Bone marrow (tissue), 2 donors: ENCODE measurements around the gene ADARB2.
"Not testable (repeated sequence)": the region's sequence is repeated elsewhere in the genome, so short reads cannot be mapped to it uniquely, and the experiment has no call there.

Experiments used
- DNase-seq, 2 donors: peaks; one replicate each; lab custom pipeline; 2025; lab: John Stamatoyannopoulos, UW

Gene ADARB2

GRCh38 chr10:1463971-1464370 lies 273.4 kb downstream of the ADARB2 start:
- DNase-seq = not testable (repeated sequence)

- no peak for DNase-seq
These were observed 274.2 kb downstream of the ADARB2 start for GRCh38 chr10:1462994-1463633.

DNA sequence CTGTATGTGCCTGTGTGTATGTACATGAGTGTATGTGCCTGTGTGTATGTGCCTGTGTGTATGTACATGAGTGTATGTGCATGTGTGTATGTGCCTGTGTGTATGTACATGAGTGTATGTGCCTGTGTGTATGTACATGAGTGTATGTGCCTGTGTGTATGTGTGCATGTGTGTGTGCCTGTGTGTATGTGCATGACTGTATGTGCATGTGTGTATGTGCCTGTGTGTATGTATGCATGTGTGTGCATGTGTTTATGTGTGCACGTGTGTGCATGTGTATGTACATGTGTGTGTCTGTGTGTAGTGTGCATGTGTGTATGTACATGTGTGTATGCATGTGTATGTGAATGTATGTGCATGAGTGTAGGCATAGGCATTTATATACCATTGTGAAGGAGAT lies 274.8 kb downstream of the ADARB2 start:
- DNase-seq = no peak

DNA sequence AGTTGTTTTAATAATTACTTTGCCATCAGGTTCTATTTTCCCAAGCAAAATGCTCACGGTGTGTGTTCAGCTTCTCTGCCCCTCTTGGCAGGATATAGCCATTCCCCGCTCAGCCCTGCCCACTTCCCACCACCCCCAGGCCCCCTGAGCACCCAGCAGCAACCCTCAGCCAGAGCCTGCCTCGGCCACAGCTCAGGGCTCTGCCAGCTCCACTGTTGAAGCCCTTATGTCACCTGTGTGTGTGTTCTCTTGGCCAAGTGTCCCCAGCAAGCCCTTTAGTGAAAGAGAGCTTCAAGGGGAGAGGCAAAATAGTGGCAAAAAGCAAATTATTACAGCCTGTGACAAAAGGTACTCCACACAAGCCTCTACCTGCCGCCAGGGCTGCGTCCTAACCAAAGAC lies 275.3 kb downstream of the ADARB2 start:
- DNase-seq = no peak

- no peak for DNase-seq
These were observed 276.3 kb downstream of the ADARB2 start for GRCh38 chr10:1461016-1461415.

DNA sequence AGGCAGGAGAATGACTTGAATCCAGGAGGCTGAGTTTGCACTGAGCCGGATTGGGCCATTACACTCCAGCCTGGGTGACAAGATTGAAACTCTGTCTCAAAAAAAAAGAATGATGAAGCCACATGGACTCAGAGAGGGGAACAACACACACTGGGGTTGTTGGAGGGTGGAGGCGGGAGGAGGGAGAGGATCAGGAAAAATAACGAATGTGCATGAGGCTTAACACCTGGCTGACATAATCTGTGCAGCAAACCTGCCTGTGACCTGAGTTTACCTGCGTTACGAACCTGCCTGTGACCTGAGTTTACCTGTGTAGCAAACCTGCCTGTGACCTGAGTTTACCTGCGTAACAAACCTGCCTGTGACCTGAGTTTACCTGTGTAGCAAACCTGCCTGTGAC lies 277.7 kb downstream of the ADARB2 start:
- DNase-seq = not testable (repeated sequence)

DNA sequence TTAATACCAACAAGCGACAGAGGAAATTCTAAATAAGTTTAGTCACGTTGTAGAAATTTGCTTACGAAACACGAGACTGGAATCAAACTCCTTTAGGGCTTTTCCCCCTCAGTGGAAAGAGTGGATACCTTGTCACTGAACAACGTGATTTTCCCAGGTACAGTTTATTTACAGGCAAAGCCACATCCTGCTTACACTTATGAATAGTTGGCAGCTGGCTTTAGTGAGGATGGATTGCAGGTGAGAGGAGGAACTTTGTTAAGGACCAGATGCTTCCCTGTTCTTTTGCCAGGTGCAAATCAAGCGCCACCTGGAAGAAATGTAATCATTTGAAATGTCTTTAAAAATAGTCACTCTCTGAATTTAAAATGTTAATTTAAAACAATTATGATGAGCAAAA lies 282.4 kb downstream of the ADARB2 start:
- no peak for DNase-seq

DNA sequence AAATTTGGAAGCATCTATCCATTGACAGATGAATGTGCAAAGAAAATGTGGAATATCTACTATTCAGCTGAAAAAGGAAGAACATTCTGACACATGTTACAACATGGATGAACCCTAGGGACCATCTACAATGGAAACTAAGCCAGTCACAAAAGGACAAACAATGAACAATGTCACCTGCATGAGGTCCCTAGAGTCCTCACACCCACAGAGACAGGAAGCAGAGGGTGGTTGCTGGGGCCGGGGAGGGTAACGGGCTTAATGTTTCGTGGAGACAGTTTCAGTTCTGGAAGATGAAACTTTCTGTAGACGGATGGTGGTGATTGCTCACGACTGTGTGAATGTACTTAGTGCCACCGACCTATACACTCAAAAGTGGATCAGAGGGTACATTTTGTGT lies 282.9 kb downstream of the ADARB2 start:
- DNase-seq = no peak

DNA sequence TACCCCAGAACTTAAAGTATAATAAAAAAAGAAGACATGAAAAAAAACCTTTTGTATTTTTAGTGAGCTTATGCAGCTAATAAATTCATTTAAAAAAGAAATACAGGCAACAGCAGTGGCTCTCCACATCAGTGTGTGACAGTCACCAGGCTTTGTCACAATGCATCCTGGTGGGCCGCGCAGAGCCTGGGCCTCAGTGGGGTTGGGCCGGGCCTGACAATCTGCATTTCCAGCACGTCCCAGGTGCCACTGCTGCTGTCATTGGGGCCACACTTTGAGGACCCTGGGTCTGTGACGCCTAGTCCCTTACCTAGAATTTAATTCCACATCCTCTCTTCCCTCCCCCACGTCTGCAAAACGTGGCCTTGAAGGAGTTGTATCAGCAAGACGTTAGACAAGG lies 284.5 kb downstream of the ADARB2 start:
- no peak for DNase-seq

- no peak for DNase-seq
These were observed 285.4 kb downstream of the ADARB2 start for GRCh38 chr10:1451941-1452340.

- no peak for DNase-seq
These were observed 285.9 kb downstream of the ADARB2 start for GRCh38 chr10:1451362-1451888.

DNA sequence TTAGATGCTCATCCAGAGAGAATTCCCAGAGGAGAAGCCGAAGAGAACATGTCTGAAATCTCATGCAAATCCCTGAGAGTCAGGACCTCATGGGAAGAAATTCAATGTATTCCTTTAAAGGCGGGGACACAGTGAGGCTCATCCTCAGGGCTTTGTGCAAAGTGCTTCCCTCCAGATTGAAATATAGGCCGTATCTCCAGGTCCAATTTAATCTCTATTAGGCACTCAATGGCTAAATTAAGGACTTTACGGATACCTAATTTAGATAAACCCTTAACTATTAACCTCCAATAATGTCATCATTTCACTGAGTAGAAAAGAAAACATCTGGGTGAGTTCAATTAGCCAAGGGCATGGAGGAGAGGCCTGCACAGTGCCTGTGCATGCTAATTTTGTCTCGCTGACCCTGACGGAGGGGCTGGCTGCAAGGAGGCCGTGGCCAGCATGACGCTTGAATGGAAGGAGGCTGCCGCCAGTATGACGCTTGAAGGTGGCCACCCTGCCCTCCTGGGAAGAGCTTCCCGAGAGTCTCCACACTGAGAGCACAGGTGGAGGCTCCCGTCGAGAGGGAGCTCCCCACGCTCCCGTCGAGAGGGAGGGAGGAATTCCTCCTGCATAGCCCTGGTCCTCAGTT lies 287.6 kb downstream of the ADARB2 start:
- DNase-seq = no peak

DNA sequence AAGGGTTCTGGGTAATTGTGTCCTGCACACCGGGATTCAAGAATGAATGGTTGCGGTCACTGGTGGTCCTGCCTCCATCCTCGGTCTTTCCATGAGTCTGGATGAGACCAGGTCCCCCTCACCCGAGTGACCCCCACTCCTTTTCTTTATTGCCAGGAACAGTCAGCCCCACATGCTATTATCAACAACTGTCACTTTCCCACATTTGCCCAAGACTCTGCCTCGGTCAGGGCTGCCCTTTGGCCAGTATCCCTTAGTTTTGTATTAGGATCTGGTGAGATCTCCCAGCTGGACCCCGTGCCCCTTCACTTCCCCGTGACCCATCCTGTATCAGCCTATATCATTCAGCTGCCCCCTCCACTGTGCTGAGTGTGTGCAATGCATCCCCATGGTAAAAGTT lies 288.3 kb downstream of the ADARB2 start:
- no peak for DNase-seq

DNA sequence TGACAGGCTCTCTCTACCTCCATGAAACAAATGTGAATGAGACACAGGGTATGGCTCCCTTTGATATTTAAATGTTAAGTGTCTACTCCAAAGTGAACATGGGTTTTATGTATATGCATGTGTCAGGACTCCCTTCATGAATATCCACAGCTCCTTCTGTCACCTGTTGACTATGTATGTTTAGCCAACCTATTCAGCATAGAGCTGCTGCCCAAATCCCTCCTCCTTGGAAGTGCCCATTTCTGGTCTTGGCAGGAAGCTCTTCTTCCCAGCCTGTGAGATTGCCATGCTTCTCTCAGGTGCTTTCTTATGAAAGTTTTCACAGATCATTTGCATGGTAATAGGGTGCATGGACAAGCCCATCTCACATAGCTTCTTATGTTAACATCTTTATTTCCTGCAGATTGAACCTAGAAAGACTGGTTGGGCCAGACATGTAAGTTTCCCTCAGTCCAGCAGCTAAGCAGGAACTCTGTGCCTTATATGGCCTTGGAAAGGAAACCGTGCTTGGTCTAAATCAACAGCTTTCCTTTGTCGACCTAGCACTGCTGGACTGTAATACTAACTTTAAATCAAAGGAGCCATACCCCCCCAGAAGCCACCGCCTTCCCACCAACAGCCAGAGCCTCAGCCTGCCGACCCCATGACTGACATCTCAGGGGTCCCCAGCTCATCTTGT lies 288.9 kb downstream of the ADARB2 start:
- DNase-seq = no peak

- no peak for DNase-seq
These were observed 292.5 kb downstream of the ADARB2 start for GRCh38 chr10:1444826-1445225.

DNA sequence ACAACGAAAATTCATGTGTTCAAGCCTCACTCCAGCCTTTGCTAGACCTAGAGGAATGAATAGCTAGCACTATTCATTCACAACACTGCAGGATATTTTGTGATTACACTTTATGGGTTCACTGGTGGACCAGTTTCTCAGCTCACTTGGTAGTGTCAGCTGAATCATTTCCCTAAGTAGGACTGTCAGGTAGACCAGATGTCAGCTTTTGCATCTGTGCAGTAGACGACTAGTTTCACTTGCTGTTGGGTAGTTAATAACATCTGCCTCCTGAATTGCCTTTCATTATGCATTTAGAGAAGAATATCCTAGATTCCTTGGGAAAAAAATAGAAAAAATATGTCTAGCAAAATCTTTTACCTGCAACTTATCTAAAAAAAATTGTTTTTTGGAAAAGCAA lies 296.4 kb downstream of the ADARB2 start:
- DNase-seq = no peak

- no peak for DNase-seq
These were observed 302.2 kb downstream of the ADARB2 start for GRCh38 chr10:1434912-1435692.

- DNase-seq = no peak
These were observed 303.1 kb downstream of the ADARB2 start for GRCh38 chr10:1434202-1434601.

- DNase-seq = no peak
These were observed 305.2 kb downstream of the ADARB2 start for GRCh38 chr10:1432161-1432560.

DNA sequence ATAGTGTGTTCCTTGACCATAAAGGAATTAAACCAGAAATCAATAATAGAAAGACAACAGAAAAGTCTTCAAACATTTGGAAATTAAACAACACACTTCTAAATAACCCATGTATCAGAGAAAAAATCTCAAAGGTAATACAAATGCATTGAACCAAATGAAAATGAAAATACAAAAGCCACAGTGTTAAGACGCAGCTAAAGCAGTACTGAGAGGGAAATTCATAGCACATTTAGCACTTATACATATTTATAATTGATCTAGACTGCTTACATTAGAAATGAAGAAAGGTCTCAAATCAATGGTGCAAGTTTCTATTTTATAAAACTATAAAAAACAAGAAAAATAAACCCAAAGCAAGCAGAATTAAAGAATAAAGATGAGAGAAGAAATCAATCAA lies 306.1 kb downstream of the ADARB2 start:
- DNase-seq = no peak

- DNase-seq = not testable (repeated sequence)
These were observed 309.7 kb downstream of the ADARB2 start for GRCh38 chr10:1427521-1428186.

DNA sequence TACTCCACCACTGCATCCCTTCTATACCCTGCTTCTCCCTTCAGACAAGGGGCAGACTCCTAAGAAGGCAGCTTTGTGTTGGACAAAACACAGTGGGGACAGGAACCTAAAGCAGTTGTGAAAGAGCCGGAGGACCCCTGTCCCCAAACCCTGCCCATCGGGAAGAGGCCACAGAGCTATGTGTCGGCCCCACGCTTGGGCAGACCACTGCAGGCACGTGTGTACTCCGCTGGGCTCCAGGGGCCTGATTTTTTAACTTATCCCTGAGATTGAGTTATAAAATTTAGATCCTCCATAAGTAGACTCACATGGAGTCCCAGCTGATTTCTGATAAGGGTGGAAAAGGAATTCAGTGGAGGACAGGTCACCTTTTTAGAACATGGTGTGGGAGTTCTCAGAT lies 310.5 kb downstream of the ADARB2 start:
- DNase-seq = no peak
